Uterus (tissue), 2 donors: ENCODE data around the gene TOMM6.

ENCODE experiments used
- CTCF ChIP-seq, 4 experiments: fragments of 200-600 bp in 2 of 4; fragments of 450-650 bp in 2 of 4; sonication (generic) in 2 of 4; IDR thresholded peaks; one replicate each; pipeline ENCODE4 v1.5.1; 2016 to 2019; ENCODE audit warnings: antibody characterized with exemption in 4 of 4, mild to moderate bottlenecking in 2 of 4, moderate library complexity in 1 of 4
- POLR2A ChIP-seq, 2 donors: fragments of 450-650 bp; IDR thresholded peaks; one replicate each; pipeline ENCODE4 v1.6.1; 2016; ENCODE audit warnings: antibody characterized with exemption in 2 of 2, mild to moderate bottlenecking in 1 of 2, moderate library complexity in 1 of 2

DNA sequence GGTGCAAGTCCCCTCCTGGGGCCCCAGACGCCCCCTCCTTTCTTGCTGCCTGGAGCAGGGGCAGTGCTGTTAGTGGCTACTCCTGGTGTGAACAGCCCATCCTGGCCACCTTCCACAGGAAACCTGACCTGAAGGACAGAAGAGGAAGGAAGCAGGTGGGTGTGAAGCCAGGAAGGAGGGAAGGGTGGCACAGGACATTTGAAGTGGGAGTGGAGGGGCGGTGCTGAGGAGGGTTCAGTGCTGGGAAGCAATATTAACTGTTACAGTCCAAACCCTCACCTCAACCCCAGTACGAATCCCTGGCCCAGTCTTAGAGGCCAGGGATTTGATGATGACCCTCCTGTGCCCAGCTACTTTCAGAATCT lies 6.1 kb upstream of the TOMM6 start:
- TF ChIP-seq POLR2A (IDR thresholded peaks at IDR 0.05) (no peak), CTCF (IDR thresholded peaks at IDR 0.05) (no peak)
